OCI-LY3 (cell line): ENCODE results near the gene ELL2.

Experiments used
- H2AFZ ChIP-seq: fragments of 200-600, 300-600 bp; shearing (Covaris generic); 2 replicates; pipeline ENCODE4 v1.6.0; 2014; ENCODE audit warnings: antibody characterized with exemption, low read depth, low read length
- H3K27ac ChIP-seq: fragments of 200-600, 300-600 bp; sonication (generic); 2 replicates; pipeline ENCODE4 v1.5.1; 2014; ENCODE audit warnings: mild to moderate bottlenecking, low read length, moderate library complexity, mixed read lengths
- H3K27me3 ChIP-seq: fragments of 200-600, 300-600 bp; sonication (generic); 2 replicates; pipeline ENCODE4 v1.6.1; 2014; ENCODE audit warnings: low read depth, low read length, mixed read lengths
- H3K36me3 ChIP-seq: fragments of 200-600, 300-600 bp; sonication (generic); replicated peaks from 2 replicates; pipeline ENCODE3; 2014; ENCODE audit warnings: low read depth, low read length, mixed read lengths
- H3K4me1 ChIP-seq: fragments of 300-600, 200-600 bp; sonication (generic); 2 replicates; pipeline ENCODE4 v1.6.1; 2014; ENCODE audit warnings: low read length, mixed read lengths
- H3K4me2 ChIP-seq: fragments of 200-600, 300-600 bp; sonication (generic); 2 replicates; pipeline ENCODE4 v1.6.1; 2014; ENCODE audit warnings: low read length, mixed read lengths
- H3K4me3 ChIP-seq: fragments of 300-600, 200-600 bp; sonication (generic); 2 replicates; pipeline ENCODE4 v1.5.1; 2014; ENCODE audit warnings: antibody characterized with exemption, mild to moderate bottlenecking, low read length, moderate library complexity
- H3K79me2 ChIP-seq: fragments of 300-600, 200-600 bp; shearing (Covaris generic); 2 replicates; pipeline ENCODE4 v1.6.1; 2014; ENCODE audit warnings: mild to moderate bottlenecking, low read length, mixed read lengths
- H3K9ac ChIP-seq: fragments of 300-600, 200-600 bp; shearing (Covaris generic); 2 replicates; pipeline ENCODE4 v1.6.0; 2014; ENCODE audit warnings: mild to moderate bottlenecking, low read length, moderate library complexity
- H3K9me3 ChIP-seq: fragments of 200-600, 300-600 bp; shearing (Covaris generic); 2 replicates; pipeline ENCODE4 v1.6.1; 2014; ENCODE audit warnings: low read length, mixed read lengths; ENCODE audit not compliant: insufficient read depth
- H4K20me1 ChIP-seq: fragments of 200-600, 300-600 bp; sonication (generic); 2 replicates; pipeline ENCODE4 v1.6.1; 2016; ENCODE audit warnings: low read length, mixed read lengths; ENCODE audit not compliant: insufficient read depth
- CTCF ChIP-seq: fragments of 200-600, 300-600 bp; sonication (generic); IDR thresholded peaks from 2 replicates; pipeline ENCODE4 v1.5.1; 2014; ENCODE audit warnings: antibody characterized with exemption, low read length, low read depth
- EZH2phosphoT487 ChIP-seq: fragments of 200-600 bp; shearing (Covaris generic); IDR thresholded peaks from 2 replicates; pipeline ENCODE4 v1.6.1; 2018; ENCODE audit warnings: antibody characterized with exemption, mixed run types, low read depth

ELL2 gene

GRCh38 chr5:95922798-95923197, 38.9 kb downstream of the ELL2 start:
- Histone ChIP-seq H3K27ac (no peak overlapping the region), H3K79me2 (peaks cover 24% of the 10 kb centered on the region; the same call in 1 of the 2 replicates), H3K36me3 (peaks cover 5% of the 10 kb centered on the region), H3K4me3 (no peak overlapping the region), H3K4me1 (peaks cover 56% of the 10 kb centered on the region), H3K9ac (no peak overlapping the region), H3K27me3 (no peaks in the 10 kb centered on the region), H3K4me2 (no peak overlapping the region), H2AFZ (no peak overlapping the region), H4K20me1 (peaks cover 13% of the 10 kb centered on the region), H3K9me3 (no peaks in the 10 kb centered on the region)
- TF ChIP-seq CTCF, result no peak
- TF ChIP-seq EZH2phosphoT487, result no peak

GRCh38 chr5:95921501-95921900, 40.1 kb downstream of the ELL2 start:
- peaks cover 17% of the 10 kb centered on the region; the same call in 1 of the 2 replicates for H3K79me2 ChIP-seq
- peaks cover 51% of the 10 kb centered on the region for H3K4me1 ChIP-seq
- H2AFZ ChIP-seq, result no peak overlapping the region
- H4K20me1 ChIP-seq, result peaks cover 13% of the 10 kb centered on the region
- TF ChIP-seq EZH2phosphoT487 (no peak), CTCF (no peak)
- H3K4me3 ChIP-seq, result no peak overlapping the region
- H3K9ac ChIP-seq, result no peak overlapping the region
- no peak overlapping the region for H3K27ac ChIP-seq
- no peaks in the 10 kb centered on the region for H3K27me3 ChIP-seq
- no peak overlapping the region for H3K4me2 ChIP-seq
- no peaks in the 10 kb centered on the region for H3K9me3 ChIP-seq
- peaks cover 8% of the 10 kb centered on the region for H3K36me3 ChIP-seq

- H3K4me3 ChIP-seq, result no peak overlapping the region
- peaks cover 17% of the 10 kb centered on the region for H4K20me1 ChIP-seq
- no peaks in the 10 kb centered on the region for H3K9me3 ChIP-seq
- H3K4me1 ChIP-seq, result peaks cover 51% of the 10 kb centered on the region
- no peak overlapping the region for H2AFZ ChIP-seq
- no peak overlapping the region for H3K4me2 ChIP-seq
- H3K79me2 ChIP-seq, result peaks cover 22% of the 10 kb centered on the region
- H3K27ac ChIP-seq, result no peak overlapping the region
- H3K36me3 ChIP-seq, result peaks cover 8% of the 10 kb centered on the region
- no peak overlapping the region for H3K9ac ChIP-seq
- no peak for TF ChIP-seq EZH2phosphoT487
- TF ChIP-seq CTCF, result no peak
- H3K27me3 ChIP-seq, result no peaks in the 10 kb centered on the region
Observed at GRCh38 chr5:95920822-95921221, 40.8 kb downstream of the ELL2 start.

DNA sequence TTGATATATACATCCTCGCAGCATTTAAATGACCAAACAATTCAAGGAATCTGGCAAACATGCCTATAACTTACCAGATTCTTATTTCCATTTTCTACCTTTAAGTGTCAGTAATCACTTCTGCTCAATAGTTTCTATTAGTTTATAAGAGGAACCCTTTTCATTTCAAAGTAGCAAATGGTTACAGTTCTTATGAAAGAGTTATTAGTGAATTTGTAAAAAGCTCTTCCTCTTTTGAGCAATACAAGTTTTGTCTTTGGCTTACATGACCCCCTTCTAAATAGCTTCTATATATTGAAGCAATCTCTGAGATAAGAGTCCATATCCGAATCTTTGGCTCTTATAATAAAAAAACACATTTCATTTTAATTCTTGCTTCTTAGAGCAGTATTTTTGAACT, 42.0 kb downstream of the ELL2 start:
- Histone ChIP-seq H4K20me1 (peaks cover 17% of the 10 kb centered on the region), H3K27ac (no peak overlapping the region; the same call in 1 of the 2 replicates), H2AFZ (no peak overlapping the region), H3K9ac (no peak overlapping the region), H3K4me2 (peak overlapping the region; percentile 62), H3K9me3 (no peaks in the 10 kb centered on the region), H3K36me3 (peaks cover 8% of the 10 kb centered on the region), H3K79me2 (peaks cover 12% of the 10 kb centered on the region), H3K27me3 (no peaks in the 10 kb centered on the region), H3K4me3 (no peak overlapping the region), H3K4me1 (peaks cover 41% of the 10 kb centered on the region)
- TF ChIP-seq CTCF (no peak), EZH2phosphoT487 (0 out of 2 replicates have a peak, but pooled peaks have one; percentile 33)
